ENCODE measurements around the gene CBX2.

DNA sequence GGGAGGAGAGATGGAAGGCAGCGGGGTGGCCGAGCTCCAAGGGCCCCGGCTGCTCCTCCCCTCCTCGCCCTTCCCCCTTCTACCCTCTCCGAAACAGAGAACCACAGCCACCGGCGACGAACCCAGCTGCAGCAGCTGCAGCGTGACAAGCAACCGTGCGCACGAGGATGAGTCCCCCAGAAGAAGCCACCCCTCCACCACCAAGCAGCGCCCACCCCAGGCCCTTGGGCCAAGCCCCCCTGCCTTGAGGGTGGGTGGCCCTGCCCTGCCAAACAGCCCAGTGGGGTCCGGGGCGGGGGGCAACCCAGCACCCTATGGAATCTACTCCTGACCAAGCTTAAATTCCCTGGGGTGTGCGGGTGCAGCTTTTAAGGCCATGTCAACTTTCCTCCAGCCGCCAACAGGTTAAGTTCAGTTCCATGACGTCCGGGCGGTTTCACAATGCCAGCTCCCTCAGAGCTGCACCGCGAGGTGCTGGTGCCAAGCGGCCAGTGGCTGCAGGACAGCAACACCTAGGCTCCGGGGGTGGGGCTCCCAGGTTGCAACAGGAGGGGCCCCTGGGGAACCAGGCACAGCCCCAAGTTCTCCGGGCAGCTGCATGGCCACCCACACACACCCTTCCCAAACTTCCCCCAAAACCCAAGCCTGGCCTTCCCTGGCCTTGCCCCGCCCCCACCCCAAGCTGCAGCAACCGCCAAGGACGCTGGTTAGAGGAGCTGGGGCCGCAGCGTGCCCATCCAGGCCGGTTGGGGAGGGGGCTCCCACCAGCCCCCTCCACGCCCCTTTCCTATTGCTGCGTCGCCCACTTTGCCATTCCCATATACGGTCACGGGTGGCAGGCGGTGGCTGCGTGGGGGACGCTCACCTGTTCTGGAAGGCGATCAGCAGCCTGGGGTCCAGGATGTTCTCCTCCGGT, 59.3 kb downstream of the CBX2 start:
- TF ChIP-seq, protein P1, sequence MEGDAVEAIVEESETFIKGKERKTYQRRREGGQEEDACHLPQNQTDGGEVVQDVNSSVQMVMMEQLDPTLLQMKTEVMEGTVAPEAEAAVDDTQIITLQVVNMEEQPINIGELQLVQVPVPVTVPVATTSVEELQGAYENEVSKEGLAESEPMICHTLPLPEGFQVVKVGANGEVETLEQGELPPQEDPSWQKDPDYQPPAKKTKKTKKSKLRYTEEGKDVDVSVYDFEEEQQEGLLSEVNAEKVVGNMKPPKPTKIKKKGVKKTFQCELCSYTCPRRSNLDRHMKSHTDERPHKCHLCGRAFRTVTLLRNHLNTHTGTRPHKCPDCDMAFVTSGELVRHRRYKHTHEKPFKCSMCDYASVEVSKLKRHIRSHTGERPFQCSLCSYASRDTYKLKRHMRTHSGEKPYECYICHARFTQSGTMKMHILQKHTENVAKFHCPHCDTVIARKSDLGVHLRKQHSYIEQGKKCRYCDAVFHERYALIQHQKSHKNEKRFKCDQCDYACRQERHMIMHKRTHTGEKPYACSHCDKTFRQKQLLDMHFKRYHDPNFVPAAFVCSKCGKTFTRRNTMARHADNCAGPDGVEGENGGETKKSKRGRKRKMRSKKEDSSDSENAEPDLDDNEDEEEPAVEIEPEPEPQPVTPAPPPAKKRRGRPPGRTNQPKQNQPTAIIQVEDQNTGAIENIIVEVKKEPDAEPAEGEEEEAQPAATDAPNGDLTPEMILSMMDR (conservative IDR thresholded peaks at IDR 0.05 in 1 of 2, IDR thresholded peaks at IDR 0.05 in 1 of 2; ENCODE audit: low read depth in 1 of 2, low read length in 2 of 2) = peak in 1 of 2 donors; percentile 34
- no peak for TF ChIP-seq EZH2 (IDR thresholded peaks at IDR 0.05; ENCODE audit: low read length, missing control alignments)

Data from fibroblast of lung (primary cell).